T-helper 2 cell (primary cell): ENCODE data around the gene HCAR1.
"Not testable (repeated sequence)": the region's sequence is repeated elsewhere in the genome, so short reads cannot be mapped to it uniquely, and the experiment has no call there.

Source experiments
- DNase-seq, 5 experiments: peaks; one replicate each; pipeline versions ENCODE4 v3.0.0 to v3.0.0-alpha.2; 2012 to 2022

HCAR1 gene

DNA sequence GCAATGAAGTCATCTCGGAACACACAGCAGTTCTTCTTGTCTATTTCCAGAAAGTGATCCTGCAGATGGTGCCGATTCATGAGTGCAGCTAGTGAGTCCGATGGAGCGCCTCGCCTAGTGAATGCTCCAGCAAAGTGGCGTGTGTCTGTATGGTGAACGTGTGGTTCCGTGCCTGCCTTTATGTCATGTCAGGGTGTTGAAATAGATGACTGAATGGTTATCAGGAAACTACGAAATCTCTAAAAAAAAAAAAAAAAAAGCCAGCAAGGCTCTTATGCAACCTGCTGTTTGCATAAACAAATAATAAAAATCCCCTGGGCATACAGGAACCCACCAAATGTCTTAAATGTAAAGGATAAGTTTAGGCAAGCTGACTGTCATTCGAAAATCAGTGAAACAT lies 14.0 kb downstream of the HCAR1 start, which contains the start of gene HCAR3:
TSS of gene HCAR3 (minus strand) at position 154 of the 400 bp plus-strand sequence. CDS start at position 80, 74 bp downstream.
- DNase-seq = not testable (repeated sequence)

DNA sequence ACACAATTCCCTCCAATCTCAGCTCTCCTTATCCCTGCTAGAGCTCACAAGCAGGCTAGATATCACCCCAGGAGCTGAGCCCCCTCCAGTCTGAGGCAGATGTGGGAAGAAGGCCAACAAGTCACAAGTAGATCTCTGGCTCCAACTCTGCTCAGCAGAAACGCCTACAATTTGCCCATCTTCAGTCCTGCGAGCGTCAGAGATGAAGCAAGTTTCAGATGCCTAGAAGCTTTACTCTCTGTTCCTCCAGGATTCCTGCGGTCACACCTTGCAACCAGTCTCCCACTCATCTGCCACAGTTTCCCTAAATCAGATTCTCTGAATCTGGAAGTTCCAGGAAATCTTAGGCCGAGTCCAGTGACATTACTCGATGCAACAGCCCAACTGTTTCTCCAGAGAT lies 15.4 kb downstream of the HCAR1 start:
- DNase-seq = not testable (repeated sequence)

DNA sequence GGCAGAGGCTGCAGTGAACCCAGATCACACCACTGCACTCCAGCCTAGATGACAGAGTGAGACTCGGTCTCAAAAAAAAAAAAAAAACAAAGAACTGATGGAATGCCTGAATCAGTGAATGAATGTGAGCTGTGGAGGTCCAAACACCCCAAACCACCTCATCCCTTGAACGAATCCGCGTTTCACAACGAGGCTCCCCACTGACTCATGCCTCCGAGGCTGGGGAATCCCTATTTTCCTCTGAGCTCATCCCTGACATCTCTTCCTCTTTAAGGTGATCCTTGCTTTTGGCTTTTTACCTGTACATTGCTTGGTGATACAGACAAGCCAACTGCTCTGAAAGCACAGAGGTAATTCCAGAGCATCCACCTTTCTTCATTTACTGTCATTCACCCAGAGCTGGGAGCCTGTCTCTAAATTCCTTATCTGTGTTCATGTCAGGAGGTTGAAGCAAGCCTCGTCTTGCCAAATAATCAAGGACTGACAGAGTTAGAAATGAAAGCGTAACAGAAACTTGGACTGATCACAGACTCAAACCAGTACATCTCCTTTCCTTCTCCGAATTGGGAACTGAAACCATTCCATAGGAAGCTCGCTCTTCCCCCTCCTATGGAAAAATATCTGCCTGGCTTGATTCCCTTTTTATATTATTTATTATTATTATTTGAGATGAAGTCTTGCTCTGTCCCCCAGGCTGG lies 17.0 kb downstream of the HCAR1 start:
- not testable (repeated sequence) for DNase-seq

- DNase-seq = not testable (repeated sequence)
Observed at GRCh38 chr12:122711266-122711665, 19.4 kb downstream of the HCAR1 start.

- not testable (repeated sequence) for DNase-seq
Observed at GRCh38 chr12:122710341-122710740, 20.3 kb downstream of the HCAR1 start.

DNA sequence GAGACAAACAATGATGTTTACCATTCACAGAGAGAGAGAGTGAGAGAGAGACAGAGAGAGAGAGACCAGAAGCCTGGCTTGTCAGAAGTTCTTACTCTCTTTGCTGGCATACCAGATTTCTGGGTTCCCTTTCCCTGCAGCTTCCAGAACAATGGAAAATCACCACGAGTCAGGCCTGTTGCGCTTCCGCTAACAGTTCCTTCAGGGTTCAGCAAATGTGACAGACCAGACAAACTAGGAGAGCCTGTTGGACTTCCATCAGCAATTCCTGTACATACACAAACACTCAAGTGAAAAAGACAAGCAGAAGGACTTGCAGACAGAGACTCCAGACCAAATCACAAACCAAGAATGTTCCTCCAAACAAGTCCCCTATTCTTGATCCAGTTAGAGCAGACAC lies 21.4 kb downstream of the HCAR1 start:
- not testable (repeated sequence) for DNase-seq

DNA sequence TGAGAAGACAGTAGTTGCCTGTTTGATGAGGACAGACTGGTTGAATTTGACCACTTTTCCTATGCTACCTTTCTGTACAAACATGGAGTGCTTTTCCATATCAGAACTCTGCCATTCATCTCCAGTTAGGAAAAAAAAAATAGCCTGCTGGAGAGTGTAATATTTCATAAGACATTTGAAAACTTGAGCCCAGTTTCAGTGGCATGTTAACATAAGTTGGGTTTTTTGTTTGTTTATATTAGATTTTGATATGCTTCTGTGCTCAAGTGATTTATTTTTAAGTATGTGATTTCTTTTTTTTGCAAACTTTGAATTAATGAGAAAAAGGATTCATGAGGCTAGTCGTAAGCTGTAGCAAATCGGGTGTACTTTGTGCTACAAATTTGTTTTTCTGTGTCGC lies 26.8 kb downstream of the HCAR1 start:
- DNase-seq = not testable (repeated sequence)

- DNase-seq = not testable (repeated sequence)
Observed at GRCh38 chr12:122702890-122703611, 27.6 kb downstream of the HCAR1 start, which contains the start of gene HCAR2. Gene HCAR2, minus strand, starts transcription at chr12:122703357. Its CDS starts 74 bp downstream, at chr12:122703283.

- DNase-seq = not testable (repeated sequence)
Observed at GRCh38 chr12:122701481-122701880, 29.2 kb downstream of the HCAR1 start.

DNA sequence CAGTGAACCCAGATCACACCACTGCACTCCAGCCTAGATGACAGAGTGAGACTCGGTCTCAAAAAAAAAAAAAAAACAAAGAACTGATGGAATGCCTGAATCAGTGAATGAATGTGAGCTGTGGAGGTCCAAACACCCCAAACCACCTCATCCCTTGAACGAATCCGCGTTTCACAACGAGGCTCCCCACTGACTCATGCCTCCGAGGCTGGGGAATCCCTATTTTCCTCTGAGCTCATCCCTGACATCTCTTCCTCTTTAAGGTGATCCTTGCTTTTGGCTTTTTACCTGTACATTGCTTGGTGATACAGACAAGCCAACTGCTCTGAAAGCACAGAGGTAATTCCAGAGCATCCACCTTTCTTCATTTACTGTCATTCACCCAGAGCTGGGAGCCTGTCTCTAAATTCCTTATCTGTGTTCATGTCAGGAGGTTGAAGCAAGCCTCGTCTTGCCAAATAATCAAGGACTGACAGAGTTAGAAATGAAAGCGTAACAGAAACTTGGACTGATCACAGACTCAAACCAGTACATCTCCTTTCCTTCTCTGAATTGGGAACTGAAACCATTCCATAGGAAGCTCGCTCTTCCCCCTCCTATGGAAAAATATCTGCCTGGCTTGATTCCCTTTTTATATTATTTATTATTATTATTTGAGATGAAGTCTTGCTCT lies 30.5 kb downstream of the HCAR1 start:
- not testable (repeated sequence) for DNase-seq

- not testable (repeated sequence) for DNase-seq
Observed at GRCh38 chr12:122696922-122697321, 33.7 kb downstream of the HCAR1 start.

- DNase-seq = no peak
Observed at GRCh38 chr12:122691566-122691965, 39.1 kb downstream of the HCAR1 start.

DNA sequence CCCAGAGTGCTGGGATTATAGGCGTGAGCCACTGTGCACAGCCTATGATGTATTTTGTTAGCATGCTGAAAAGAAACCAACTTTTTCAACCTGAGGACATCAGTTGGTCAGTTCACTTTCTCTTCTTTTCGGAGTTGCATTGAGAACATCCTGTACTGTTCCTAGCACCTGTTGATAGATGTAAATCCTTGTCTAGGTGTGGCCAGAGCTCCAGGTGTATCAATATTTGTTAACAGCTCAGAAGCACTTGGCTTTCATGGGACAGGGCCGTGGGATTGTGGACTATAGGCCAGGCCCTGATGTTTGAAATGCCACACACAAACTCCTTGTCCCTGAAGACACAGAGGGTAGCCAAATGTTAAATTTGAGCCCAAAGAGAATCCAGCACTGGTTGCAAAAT lies 42.4 kb downstream of the HCAR1 start:
- no peak for DNase-seq

DNA sequence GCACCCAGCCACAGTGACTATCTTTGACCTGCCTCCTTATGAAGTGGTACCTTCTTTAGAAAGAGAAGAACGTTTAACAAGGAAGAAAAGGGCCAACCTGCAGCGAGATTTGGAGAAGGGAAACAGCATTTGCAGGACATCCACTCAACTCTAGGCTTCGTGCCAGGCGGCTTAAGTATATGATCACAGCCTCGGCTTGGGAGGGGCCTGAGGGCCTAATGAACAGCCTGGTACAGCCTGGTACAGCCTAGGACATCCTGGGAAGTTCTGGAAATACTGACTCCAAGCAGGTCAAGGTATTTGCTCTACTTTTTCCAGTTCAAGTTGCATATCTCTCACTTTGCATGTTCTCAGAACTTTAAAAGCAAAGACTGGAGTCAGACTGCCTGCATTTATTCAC lies 43.6 kb downstream of the HCAR1 start:
- no peak for DNase-seq

DNA sequence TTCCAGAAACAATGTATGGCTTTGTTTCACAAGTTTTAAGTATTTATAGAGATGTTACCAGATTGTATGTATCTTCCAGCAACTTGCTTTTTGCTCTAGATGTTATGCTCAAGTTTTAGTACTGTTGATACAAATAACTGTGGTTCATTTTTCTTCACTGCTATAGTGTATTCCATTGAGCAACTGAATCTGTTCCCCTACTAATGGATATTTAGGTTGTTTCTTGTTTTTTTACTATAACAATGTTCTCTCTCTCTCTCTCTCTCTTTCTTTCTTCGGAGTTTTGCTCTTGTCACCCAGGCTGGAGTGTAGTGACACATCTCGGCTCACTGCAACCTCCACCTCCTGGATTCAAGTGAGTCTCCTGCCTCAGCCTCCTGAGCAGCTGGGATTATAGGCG lies 44.1 kb downstream of the HCAR1 start:
- DNase-seq = no peak

- no peak for DNase-seq
Observed at GRCh38 chr12:122684297-122684813, 46.3 kb downstream of the HCAR1 start.

DNA sequence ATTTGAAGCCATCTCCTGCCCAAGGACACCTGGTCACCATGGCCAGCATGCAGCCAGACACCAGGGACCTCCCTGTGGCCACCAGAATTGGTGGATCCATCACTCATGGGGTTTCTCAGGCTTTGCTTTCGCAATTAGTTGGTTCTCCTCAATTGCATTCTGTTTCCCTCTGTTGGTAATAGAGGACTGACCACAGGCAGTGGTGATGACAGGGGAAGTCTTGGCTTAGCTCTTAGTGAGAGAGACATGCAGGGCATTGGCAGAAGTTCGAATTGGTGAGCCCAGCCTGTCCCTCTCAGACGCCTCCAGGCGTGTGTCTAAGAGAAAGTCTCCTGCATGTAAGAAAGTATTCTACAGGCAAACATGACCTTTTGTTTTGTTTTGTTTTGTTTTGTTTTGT lies 48.8 kb downstream of the HCAR1 start:
- DNase-seq = no peak

- not testable (repeated sequence) for DNase-seq
Observed at GRCh38 chr12:122680989-122681388, 49.7 kb downstream of the HCAR1 start.

DNA sequence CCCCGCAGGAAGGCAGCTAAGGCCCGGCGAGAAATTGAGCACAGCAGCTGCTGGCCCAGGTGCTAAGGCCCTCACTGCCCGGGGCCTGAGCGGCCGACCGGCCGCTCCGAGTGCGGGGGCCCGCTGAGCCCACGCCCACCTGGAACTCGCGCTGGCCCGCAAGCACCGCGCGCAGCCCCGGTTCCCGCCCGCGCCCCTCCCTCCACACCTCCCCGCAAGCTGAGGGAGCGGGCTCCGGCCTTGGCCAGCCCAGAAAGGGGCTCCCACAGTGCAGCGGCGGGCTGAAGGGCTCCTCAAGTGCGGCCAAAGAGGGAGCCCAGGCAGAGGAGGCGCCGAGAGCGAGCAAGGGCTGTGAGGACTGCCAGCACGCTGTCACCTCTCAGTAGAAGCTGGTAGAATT lies 53.9 kb downstream of the HCAR1 start:
- DNase-seq = not testable (repeated sequence)
